GM21619 (cell line): ENCODE data around the gene RAB25.
"Not testable (repeated sequence)": the region's sequence is repeated elsewhere in the genome, so short reads cannot be mapped to it uniquely, and the experiment has no call there.

Source experiments
- ATAC-seq: cut with Tn5 transposase; IDR thresholded peaks from one replicate; pipeline ENCODE4 v1.9.1; 2021; ENCODE audit not compliant: unreplicated experiment

Gene RAB25

DNA sequence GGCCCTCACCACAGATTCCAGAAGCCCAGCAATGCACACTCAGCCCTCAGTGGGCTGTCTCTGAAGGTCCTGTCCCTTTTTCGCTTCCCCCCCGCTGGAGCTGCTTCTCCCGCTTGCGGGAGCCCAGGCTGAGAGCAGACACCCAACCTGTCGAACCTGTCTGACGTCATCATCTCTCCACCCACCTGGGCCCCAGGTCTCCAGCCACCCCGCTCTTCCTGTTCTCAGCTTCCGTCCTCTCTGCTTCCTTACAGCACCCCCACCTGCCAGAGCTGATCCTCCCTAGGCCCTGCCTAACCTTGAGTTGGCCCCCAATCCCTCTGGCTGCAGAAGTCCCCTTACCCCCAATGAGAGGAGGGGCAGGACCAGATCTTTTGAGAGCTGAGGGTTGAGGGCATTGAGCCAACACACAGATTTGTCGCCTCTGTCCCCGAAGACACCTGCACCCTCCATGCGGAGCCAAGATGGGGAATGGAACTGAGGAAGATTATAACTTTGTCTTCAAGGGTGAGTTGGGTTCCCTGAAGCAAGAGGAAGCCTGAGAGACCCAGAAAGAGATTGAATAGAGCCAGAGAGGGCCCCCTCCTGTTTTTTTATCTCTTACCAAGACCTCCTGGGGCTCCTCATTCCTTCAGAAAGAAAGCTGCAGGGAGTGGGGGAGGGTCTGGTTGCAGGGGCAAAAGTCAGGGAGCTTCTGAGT is at the start of gene RAB25:
Gene RAB25 (plus strand): TSS at position 224 of the 700 bp plus-strand sequence. CDS start 241 bp downstream, at position 465.
- ATAC-seq, result no peak

DNA sequence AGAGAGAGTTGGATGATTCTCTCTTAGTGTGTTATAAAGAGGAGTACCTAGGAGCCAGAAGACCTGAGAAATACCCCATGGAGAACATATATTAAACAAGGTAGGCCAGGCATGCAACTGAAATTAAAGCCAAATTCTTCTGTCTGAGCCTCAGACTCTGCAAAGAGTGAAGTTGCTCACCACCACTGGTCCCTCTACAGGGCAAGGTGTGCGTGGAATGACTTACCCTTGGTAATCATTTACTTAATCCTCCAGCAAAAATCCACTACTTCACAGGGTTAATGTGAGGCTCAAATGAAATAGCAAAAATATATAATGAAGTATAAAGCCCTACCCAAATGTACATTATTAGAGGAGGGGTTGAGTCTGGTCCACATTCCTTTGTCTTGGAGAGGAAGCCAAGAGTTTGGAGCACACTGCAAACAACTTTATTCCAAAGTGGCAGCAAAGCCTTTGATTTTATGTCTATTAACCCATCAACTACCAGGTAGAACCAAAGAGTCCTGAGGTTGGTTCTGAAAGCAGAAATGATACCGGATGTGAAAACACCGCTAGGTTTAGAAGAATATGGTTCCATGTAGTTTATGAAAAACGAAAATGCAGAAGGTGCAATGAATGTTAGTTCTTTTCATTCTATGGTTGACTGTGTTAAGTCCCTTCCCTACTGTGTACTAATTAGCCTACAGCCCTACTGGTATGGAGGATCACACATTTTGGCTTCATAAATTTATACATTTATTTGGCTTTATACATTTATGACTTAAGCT is 48.7 kb upstream of the RAB25 start:
- ATAC-seq, result peak; percentile 78

- ATAC-seq, result no peak
Observed at GRCh38 chr1:156014829-156015228, 46.1 kb upstream of the RAB25 start.

DNA sequence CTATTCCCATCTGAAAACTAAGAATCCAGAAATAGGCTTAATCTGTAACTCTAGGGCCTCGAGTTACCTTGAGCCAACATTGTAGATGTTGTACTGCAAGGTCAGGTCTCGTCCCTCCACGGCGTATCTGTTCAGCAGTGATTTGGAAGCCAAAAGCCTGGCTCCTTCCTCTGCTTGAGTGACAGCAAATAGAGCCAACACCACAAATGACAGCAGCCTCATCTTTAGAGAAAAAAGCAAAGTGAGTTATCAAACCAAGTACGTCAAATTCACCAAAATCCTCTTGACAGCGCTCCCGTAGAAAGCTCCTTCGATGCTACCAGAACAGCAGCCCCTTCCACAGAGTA is 41.0 kb upstream of the RAB25 start:
- no peak for ATAC-seq

- peak; percentile 99 for ATAC-seq
Observed at GRCh38 chr1:156020293-156021092, 40.5 kb upstream of the RAB25 start, which contains the start of gene SSR2. SSR2 (minus strand) TSS chr1:156020951; CDS start chr1:156020167, 784 bp downstream.

DNA sequence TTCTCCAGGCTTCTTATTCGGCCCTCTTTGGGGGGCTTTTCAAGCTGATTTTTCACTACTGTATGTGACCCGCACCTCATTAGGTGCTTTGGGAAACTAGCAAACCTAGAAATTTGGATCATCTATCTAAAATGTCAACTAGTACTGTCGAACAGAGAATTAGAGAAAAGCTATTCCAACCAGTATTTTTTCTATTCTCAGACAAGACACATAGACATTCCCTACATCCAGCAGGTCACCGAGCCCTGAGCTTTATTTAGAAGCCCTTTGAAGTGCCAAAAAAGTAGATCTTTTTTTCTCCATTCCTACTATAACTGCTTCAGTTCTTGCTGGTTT is 39.9 kb upstream of the RAB25 start:
- ATAC-seq, result no peak

DNA sequence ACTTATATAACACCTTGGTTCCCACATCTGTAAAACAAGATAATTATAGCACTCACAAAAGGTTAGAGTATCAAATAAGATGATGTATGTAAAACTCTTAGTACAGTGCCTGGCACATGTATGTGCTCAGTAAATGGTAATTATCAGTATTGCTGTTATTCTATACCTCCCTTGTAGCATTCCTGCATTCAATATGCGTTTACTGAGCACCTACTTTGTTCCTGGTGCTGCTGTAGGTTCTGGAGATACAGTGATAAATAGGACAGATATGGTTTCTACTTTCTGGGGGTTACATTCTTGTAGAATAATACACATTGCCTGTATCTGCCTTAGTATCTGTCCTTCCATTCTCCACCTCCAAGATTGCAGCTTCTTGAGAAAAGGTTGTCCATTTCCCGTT is 39.0 kb upstream of the RAB25 start:
- ATAC-seq, result no peak

GRCh38 chr1:156024801-156025200 is 36.2 kb upstream of the RAB25 start:
- ATAC-seq, result no peak

- no peak for ATAC-seq
Observed at GRCh38 chr1:156025876-156026275, 35.1 kb upstream of the RAB25 start.

GRCh38 chr1:156026588-156026987 is 34.4 kb upstream of the RAB25 start:
- ATAC-seq, result no peak

DNA sequence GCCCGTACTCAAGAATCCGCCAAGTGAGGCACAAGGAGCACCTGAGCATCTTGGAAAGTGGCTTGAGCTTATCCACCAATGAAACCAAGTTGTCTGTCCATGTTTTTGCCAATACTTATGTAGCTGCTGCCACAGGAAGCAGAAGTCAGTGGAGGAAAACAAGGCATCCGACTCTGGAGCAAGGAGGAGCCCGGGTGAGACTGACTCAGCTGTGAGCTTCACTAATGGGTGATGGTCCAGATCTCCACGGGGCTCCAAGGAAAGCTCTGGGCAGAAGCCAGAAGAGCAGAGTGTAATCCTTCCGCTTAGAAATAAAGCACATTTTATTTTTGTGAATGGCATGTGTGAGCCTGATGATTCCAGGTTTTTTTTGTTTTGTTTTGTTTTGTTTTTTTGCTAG is 27.9 kb upstream of the RAB25 start:
- no peak for ATAC-seq

- ATAC-seq, result not testable (repeated sequence)
Observed at GRCh38 chr1:156034991-156035390, 26.0 kb upstream of the RAB25 start.

- ATAC-seq, result no peak
Observed at GRCh38 chr1:156042828-156043227, 18.1 kb upstream of the RAB25 start.

GRCh38 chr1:156045076-156045475 is 15.9 kb upstream of the RAB25 start:
- ATAC-seq, result no peak

- ATAC-seq, result no peak
Observed at GRCh38 chr1:156048663-156049258, 12.2 kb upstream of the RAB25 start.

GRCh38 chr1:156050376-156050775 is 10.6 kb upstream of the RAB25 start:
- no peak for ATAC-seq

GRCh38 chr1:156051011-156051725 is 9.8 kb upstream of the RAB25 start:
- no peak for ATAC-seq

DNA sequence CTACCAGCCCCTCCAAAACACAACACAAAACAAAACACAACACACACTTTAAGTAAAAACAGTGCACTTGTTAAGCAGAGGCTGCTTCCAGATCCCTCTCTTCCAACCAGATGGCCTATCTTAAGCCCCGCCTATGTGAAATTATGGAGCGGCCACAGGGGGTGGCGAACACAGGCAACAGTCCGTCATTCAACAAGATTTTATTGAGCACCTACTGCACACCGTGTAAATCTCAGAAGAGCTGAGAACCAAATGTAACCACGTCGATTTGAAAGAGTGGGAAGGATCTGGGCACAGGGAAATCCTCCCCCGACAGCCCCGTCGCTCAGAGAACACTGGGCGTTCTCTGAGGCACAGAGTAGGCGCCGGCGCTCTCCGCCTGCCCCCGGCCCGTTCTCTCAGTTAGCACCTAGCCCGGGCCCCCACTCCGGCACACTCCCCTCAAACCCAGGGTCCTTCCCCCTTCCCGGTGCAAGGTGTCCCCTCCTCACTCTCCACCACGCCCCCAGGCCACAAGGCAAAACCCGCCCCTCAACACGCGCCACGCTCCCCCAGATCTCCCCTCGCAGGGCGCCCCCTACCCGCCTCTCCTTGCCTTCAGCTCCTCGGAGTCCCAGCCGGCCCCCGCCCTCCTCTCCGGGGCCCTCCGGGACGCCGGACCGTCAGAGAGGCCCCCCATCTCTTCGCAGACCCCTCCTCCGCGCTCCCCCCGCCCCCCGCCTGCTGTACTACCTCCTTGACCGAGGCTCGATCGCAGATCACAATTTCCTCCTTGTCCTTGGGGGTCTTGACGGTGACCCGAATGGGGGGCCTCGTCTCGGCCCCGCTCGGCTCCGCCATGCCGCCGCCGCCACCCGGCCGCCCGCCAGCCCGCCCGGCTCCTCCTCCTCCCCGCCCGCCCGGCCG is 7.8 kb upstream of the RAB25 start:
- no peak for ATAC-seq

GRCh38 chr1:156053768-156054499 is 7.0 kb upstream of the RAB25 start, which contains the start of gene UBQLN4:
UBQLN4 (minus strand) TSS chr1:156053798; CDS start chr1:156053701, 97 bp downstream.
- peak; percentile 34 for ATAC-seq
